WI38 (cell line): Measurements from ENCODE around the gene NAIF1.

Source experiments
- H3K4me3 ChIP-seq: 2 replicates; pipeline ENCODE4 v1.5.1; 2011; ENCODE audit warnings: low read depth, mild to moderate bottlenecking, control low read depth, low read length
- TF ChIP-seq, protein P1 (sequence below): IDR thresholded peaks from 2 replicates; pipeline ENCODE4 v1.5.1; 2012; ENCODE audit warnings: low read depth, mild to moderate bottlenecking, control low read depth, low read length

The NAIF1 gene

DNA sequence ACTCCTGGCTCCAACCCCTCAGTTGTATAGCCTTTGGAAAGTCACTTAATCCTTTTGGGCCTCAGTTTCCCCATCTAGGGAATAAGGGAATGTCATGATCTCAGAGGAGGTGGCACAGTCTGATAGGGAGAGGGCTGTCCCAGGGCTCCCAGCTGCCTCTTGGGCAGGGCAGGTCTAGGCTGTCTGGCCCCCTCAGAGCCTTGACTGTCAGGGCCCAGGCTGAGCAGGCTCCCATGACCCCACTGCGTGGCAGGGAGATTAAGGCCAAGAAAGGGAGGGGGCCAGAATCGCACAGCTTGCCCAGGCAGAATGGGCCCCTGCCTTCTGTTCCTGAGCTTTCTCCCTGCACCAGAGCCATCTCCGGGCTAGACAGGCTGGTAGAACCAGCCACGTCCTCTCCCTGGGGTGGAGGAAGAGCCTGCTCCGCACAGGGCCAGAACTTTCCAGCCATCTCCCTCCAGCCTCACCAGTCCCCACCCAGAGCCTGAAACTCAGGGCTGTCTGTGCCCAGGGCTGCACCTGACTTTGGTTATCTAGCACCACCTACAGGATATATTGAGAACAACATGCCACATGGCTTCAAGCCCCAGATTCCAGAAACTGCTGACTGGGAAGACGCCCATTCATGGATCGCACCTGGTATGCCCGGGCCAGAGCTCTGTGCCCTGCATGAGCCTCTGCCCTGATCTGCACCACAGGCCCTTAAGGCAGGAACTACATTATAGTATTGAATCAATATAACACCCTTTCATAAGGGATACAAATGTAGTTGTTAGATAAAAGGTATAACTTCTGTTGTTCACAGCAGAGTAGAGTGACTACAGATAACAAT, 32.1 kb downstream of the NAIF1 start:
- TF ChIP-seq, protein P1, sequence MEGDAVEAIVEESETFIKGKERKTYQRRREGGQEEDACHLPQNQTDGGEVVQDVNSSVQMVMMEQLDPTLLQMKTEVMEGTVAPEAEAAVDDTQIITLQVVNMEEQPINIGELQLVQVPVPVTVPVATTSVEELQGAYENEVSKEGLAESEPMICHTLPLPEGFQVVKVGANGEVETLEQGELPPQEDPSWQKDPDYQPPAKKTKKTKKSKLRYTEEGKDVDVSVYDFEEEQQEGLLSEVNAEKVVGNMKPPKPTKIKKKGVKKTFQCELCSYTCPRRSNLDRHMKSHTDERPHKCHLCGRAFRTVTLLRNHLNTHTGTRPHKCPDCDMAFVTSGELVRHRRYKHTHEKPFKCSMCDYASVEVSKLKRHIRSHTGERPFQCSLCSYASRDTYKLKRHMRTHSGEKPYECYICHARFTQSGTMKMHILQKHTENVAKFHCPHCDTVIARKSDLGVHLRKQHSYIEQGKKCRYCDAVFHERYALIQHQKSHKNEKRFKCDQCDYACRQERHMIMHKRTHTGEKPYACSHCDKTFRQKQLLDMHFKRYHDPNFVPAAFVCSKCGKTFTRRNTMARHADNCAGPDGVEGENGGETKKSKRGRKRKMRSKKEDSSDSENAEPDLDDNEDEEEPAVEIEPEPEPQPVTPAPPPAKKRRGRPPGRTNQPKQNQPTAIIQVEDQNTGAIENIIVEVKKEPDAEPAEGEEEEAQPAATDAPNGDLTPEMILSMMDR: peak; percentile 73

DNA sequence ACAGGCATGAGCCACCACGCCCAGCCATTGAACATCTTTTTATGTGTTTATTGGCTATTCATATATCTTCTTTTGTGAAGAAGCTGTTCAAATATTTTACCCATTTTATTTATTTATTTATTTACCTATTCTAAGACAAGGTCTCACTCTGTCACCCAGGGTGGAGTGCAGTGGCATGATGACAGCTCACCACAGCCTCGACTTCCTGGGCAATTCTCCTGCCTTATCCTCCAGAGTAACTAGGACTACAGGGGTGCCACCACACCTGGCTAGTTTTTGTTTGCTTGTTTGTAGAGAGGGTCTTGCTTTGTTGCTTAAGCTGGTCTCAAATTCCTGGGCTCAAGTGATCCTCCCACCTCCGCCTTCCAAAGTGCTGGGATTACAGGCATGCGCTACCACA, 33.5 kb downstream of the NAIF1 start:
- no peak overlapping the region for H3K4me3 ChIP-seq
- TF ChIP-seq, protein P1: no peak

More for the DNA sequence above, 32.1 kb downstream of the NAIF1 start:
- no peak overlapping the region for H3K4me3 ChIP-seq

DNA sequence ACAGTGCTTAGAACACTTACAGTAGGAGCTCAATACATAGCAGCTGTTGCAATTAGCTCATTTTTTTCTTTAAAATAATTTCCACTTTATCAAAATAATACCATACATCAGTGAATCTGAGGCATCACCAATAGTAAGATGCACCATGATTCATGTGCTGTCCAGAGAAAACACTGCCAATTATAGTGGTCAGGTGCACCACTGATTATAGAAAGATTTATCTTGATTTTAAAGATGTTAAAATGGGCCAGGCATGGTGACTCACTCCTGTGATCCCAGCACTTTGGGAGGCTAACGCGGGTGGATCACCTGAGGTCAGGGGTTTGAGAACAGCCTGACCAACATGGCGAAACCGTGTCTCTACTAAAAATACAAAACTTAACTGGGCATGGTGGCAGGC, 39.4 kb downstream of the NAIF1 start:
- no peak overlapping the region for H3K4me3 ChIP-seq
- TF ChIP-seq, protein P1: no peak

DNA sequence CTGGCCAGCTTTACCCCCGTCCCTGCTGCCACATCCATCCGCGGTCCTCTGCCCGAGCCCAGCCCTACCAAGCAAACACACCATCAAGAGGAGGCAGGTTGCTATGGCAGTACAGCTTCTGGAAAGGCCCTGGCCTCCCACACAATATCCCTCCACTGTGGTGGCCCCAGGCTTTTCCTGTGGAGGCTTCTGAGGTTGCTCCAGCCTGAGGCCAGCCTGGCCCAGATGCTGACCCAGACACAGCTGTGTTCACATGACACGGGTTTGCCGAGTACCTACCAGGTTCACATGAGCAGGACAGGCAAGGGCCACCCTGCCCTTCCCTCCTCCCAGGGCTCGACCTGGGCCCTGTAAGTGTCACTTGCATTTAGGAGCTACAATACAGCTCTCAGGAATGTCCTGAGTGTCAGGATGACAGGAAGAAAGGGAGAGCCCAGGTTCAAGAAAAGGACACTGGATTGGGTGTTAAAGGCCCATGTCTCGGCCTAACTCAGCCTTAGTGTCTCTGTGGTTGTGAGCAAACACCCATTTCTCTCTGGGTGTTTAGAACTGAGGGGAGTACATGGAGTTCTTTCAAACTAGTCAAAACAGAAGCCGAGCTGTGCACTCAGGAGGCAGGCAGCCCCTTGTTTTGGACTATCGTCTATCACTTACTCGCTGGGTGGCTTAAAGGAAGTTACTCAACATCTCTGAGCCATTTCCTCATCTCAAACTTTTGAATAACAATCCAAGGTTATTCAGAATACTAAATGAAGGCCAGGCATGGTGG, 40.2 kb downstream of the NAIF1 start:
- H3K4me3 ChIP-seq: no peak overlapping the region
- TF ChIP-seq, protein P1: no peak

DNA sequence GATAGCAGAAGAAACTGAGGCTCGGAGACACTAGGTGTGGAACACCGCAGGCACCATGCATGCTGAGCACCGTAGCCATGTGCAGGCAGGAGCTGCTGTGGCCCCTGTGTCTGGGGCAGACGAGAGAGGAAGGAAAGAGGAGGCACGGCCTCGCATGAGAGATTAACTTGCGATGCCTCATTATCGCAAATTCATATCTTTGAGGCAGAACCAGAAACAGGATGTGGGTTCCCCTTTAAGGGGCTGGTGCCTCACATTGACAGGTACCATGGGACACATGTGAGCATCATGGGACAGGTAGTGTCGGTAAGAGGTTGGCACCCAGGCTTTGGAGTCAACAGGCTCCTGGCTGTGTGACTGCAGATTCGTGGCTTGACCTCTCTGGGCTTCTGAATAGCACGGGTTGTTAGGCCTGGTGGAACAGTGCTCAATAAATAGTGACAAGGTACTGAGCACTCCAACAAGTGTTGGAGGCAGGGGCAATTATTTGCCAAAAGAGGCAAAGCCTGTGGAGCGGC, 40.8 kb downstream of the NAIF1 start:
- TF ChIP-seq, protein P1: no peak
- H3K4me3 ChIP-seq: no peak overlapping the region

DNA sequence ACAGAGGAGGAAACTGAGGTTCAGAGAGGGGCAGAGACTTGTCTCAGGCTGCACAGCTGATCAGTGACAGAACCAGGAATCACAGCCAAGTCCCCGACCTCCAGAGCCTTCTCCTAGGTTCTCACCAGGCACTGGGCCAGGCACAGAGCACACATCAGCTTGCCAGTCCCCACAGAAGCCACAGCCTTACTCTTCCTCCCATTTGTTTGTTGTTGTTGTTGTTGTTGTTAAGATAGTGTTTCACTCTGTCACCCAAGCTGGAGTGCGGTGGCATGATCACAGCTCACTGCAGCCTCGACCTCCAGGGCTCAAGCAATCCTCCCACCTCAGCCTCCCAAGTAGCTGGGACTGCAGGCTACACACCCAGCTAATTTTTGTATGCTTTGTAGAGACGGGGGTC, 41.4 kb downstream of the NAIF1 start:
- TF ChIP-seq, protein P1: no peak
- no peak overlapping the region for H3K4me3 ChIP-seq
